Measurements from ENCODE around the gene FANCM.
A peak's percentile ranks its signal among the peaks of the same experiment; 100 is the strongest.

FANCM gene

GRCh38 chr14:45135659-45136395, at the start of gene FANCM:
Gene FANCM (plus strand): TSS chr14:45135930. CDS start chr14:45136032, 102 bp downstream.
- no peaks in the 10 kb centered on the region for H3K36me3 ChIP-seq
- no peak for TF ChIP-seq CTCF (IDR thresholded peaks at IDR 0.05)
- DNase-seq = peak; percentile 93 to 96
- no peaks in the 10 kb centered on the region for H3K9me3 ChIP-seq
- H3K4me1 ChIP-seq = peaks cover 6 to 30% (median 11%) of the 10 kb centered on the region in 4 donors
- intact Hi-C loops (cut with DNase I; ENCODE audit: low total_unique reads) = loop anchor here (2.0 to 10.0 kb wide), 3 partner anchors 51 to 173 kb away; partner anchors contain the start of genes MIS18BP1, PRPF39 and TOGARAM1
- peak within 1 kb of the TSS; percentile 83 to 86 for H3K4me3 ChIP-seq
- peak within 1 kb of the TSS; percentile 86 to 93 for H3K27ac ChIP-seq
- H3K27me3 ChIP-seq = no peaks in the 10 kb centered on the region

GRCh38 chr14:45089813-45090212, 45.9 kb upstream of the FANCM start:
- no peak for TF ChIP-seq CTCF (IDR thresholded peaks at IDR 0.05)
- Histone ChIP-seq H3K4me1 (peaks cover 0 to 53% (median 10%) of the 10 kb centered on the region in 4 donors), H3K36me3 (no peaks in the 10 kb centered on the region), H3K4me3 (no peak overlapping the region), H3K9me3 (no peaks in the 10 kb centered on the region), H3K27ac (no peak overlapping the region), H3K27me3 (no peaks in the 10 kb centered on the region)
- DNase-seq = no peak
- intact Hi-C loops (cut with DNase I; ENCODE audit: low total_unique reads) = no loop called here

GRCh38 chr14:45091710-45092109, 44.0 kb upstream of the FANCM start:
- no peaks in the 10 kb centered on the region for H3K27me3 ChIP-seq

GRCh38 chr14:45094275-45094674, 41.5 kb upstream of the FANCM start:
- intact Hi-C loops (cut with DNase I; ENCODE audit: low total_unique reads) = no loop called here
- TF ChIP-seq CTCF (IDR thresholded peaks at IDR 0.05) = no peak

More at GRCh38 chr14:45091710-45092109, 44.0 kb upstream of the FANCM start:
- H3K27ac ChIP-seq = no peak overlapping the region
- no peaks in the 10 kb centered on the region for H3K9me3 ChIP-seq
- intact Hi-C loops (cut with DNase I; ENCODE audit: low total_unique reads) = no loop called here
- peaks cover 0 to 34% (median 0%) of the 10 kb centered on the region in 4 donors for H3K4me1 ChIP-seq
- TF ChIP-seq CTCF (IDR thresholded peaks at IDR 0.05) = no peak
- DNase-seq = no peak
- no peak overlapping the region for H3K4me3 ChIP-seq
- H3K36me3 ChIP-seq = peaks cover 12 to 17% (median 14%) of the 10 kb centered on the region in 3 donors

GRCh38 chr14:45095143-45095542, 40.6 kb upstream of the FANCM start:
- intact Hi-C loops (cut with DNase I; ENCODE audit: low total_unique reads) = no loop called here
- Histone ChIP-seq H3K4me3 (no peak overlapping the region), H3K27me3 (no peaks in the 10 kb centered on the region), H3K27ac (no peak overlapping the region), H3K36me3 (peaks cover 35 to 51% (median 39%) of the 10 kb centered on the region in 3 donors), H3K4me1 (peaks cover 0 to 6% (median 0%) of the 10 kb centered on the region in 4 donors), H3K9me3 (no peaks in the 10 kb centered on the region)
- DNase-seq = no peak
- no peak for TF ChIP-seq CTCF (IDR thresholded peaks at IDR 0.05)

More at GRCh38 chr14:45094275-45094674, 41.5 kb upstream of the FANCM start:
- H3K4me3 ChIP-seq = no peak overlapping the region
- no peaks in the 10 kb centered on the region for H3K9me3 ChIP-seq
- H3K27ac ChIP-seq = no peak overlapping the region
- DNase-seq = no peak
- peaks cover 27 to 42% (median 35%) of the 10 kb centered on the region in 3 donors for H3K36me3 ChIP-seq
- H3K27me3 ChIP-seq = no peaks in the 10 kb centered on the region
- H3K4me1 ChIP-seq = peaks cover 0 to 13% (median 0%) of the 10 kb centered on the region in 4 donors
